Measurements from ENCODE around the gene HMGA1.
"Not testable (repeated sequence)": the region's sequence is repeated elsewhere in the genome, so short reads cannot be mapped to it uniquely, and the experiment has no call there.

HMGA1 gene

DNA sequence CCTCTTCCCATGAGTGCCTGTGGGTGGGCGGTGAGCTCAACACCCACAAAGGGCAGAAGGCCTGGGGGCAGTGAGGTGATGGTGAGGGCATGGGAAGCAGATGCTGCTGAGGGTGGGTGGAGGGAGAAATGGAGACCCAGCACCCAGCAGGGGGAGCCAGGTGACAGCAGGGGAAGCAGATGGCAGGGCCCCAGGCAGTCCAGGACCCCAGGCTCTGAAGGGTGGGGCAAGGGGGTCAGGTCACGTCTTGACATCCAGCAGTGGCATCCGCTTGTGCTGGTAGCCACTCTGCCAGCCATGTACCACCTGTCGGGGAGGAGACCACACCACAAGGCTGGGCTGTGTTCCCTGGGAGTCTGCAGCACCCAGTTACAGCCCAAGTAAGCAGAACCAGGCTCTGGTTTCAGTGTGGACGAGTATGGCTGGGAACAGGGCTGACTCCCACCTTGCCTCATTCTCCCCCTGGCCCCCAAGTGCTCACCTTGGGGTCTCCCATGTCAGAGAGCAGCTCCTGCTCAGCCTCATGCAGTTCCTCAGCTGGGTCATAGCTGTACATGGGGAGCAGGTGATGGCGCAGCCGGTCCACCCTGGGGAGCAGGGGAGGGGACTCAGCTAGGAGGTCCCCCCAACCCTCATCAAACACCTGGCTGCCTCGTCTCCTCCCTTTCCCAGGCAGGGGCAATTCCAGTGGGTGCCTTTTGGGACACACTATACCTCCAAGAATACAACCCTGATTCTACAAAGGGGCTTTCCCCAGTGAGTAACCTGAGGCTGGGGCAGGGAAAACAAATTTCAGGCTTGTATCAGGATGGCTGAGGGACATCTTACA is 10.1 kb downstream of the HMGA1 start:
- DNase-seq (ENCODE audit: low spot score): peak; percentile 70
- TF ChIP-seq, protein P1, sequence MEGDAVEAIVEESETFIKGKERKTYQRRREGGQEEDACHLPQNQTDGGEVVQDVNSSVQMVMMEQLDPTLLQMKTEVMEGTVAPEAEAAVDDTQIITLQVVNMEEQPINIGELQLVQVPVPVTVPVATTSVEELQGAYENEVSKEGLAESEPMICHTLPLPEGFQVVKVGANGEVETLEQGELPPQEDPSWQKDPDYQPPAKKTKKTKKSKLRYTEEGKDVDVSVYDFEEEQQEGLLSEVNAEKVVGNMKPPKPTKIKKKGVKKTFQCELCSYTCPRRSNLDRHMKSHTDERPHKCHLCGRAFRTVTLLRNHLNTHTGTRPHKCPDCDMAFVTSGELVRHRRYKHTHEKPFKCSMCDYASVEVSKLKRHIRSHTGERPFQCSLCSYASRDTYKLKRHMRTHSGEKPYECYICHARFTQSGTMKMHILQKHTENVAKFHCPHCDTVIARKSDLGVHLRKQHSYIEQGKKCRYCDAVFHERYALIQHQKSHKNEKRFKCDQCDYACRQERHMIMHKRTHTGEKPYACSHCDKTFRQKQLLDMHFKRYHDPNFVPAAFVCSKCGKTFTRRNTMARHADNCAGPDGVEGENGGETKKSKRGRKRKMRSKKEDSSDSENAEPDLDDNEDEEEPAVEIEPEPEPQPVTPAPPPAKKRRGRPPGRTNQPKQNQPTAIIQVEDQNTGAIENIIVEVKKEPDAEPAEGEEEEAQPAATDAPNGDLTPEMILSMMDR (IDR thresholded peaks at IDR 0.05; ENCODE audit: extremely low read depth, insufficient read depth, missing control alignments): peak; percentile 73
- in situ Hi-C loops (cut with MboI; ENCODE audit: low pct_unique_long_range_greater_than_20kb, low sequenced_read_pairs, unreplicated experiment): loop anchor here (25.0 kb wide), 1 partner anchor 366 kb away; no protein-coding TSS in a partner anchor

DNA sequence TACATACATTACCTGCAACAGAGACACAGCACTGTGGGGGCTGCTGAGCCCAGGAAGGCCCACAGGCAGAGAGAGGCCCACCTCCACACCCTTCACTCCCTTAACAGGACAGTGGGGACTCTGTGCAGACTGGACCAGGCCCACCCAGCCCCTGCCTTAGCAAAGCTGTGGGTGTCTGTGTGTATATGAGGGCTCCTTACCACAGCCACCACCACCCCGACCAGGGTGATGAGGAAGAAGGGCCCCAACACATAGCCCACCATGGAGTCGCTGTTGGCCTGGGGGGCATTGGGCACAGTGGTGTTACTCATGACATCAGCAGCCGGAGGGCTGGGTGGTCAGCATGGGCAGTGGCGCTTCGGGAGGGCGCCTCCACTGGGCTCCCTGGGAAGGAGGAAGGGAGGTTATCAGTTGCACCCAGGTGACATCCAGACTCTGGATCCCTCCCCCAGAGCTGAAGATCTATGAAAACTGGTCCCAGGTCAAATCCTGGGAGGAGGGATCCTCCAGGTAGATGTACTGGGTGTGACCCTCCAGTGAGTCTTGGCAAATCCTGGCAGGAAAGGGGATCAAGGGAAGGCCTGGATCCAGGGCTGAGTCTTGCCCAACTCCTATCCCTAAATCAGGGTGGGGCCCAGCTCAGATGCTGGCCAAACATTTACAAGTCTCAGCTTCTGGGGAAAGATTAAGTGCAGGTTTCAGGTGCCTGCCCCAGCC is 11.0 kb downstream of the HMGA1 start:
- DNase-seq (ENCODE audit: low spot score): peak; percentile 17
- TF ChIP-seq, protein P1 (IDR thresholded peaks at IDR 0.05; ENCODE audit: extremely low read depth, insufficient read depth, missing control alignments): no peak
- in situ Hi-C loops (cut with MboI; ENCODE audit: low pct_unique_long_range_greater_than_20kb, low sequenced_read_pairs, unreplicated experiment): loop anchor here (25.0 kb wide), 1 partner anchor 365 kb away; no protein-coding TSS in a partner anchor

DNA sequence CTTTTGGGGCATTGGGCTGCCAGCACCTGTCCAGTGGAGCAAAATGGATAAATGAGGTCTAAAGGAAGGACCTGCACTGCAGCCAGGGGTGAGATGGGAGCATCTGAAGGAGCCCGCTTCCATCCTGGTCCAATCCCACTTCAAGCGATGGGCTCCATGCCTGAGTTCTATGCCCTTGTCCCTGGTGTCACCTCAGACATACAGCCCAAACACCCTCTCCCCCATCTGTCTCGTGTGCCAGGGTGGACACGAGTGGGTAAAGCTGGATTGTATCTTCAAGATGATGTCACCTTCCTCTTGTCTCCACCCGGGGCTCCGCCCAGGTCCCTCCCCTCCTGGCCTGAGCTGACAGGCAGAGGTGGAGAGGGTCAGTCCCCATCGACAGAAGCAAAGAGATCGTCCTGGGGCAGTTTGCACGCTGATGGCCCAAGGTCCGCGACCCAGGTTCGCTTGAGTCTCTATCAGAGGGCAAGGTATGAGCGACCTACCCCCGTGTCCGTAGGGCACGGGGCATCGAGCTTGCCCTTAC is 11.6 kb downstream of the HMGA1 start:
- in situ Hi-C loops (cut with MboI; ENCODE audit: low pct_unique_long_range_greater_than_20kb, low sequenced_read_pairs, unreplicated experiment): loop anchor here (25.0 kb wide), 1 partner anchor 364 kb away; no protein-coding TSS in a partner anchor
- TF ChIP-seq, protein P1 (IDR thresholded peaks at IDR 0.05; ENCODE audit: extremely low read depth, insufficient read depth, missing control alignments): no peak
- DNase-seq (ENCODE audit: low spot score): peak; percentile 67

- in situ Hi-C loops (cut with MboI; ENCODE audit: low pct_unique_long_range_greater_than_20kb, low sequenced_read_pairs, unreplicated experiment): loop anchor here (25.0 kb wide), 1 partner anchor 363 kb away; no protein-coding TSS in a partner anchor
- TF ChIP-seq, protein P1 (IDR thresholded peaks at IDR 0.05; ENCODE audit: extremely low read depth, insufficient read depth, missing control alignments): peak; percentile 90
- peak; percentile 97 for DNase-seq (ENCODE audit: low spot score)
These were observed 12.2 kb downstream of the HMGA1 start, which contains the start of gene SMIM29 for GRCh38 chr6:34248727-34249468. Gene SMIM29 (minus strand): TSS chr6:34249006. CDS start chr6:34247791, 1,215 bp downstream.

- in situ Hi-C loops (cut with MboI; ENCODE audit: low pct_unique_long_range_greater_than_20kb, low sequenced_read_pairs, unreplicated experiment): loop anchor here (10.0 to 25.0 kb wide), 2 partner anchors 165 to 363 kb away; no protein-coding TSS in a partner anchor
- DNase-seq (ENCODE audit: low spot score): no peak
- TF ChIP-seq, protein P1 (IDR thresholded peaks at IDR 0.05; ENCODE audit: extremely low read depth, insufficient read depth, missing control alignments): no peak
These were observed 13.0 kb downstream of the HMGA1 start for GRCh38 chr6:34249469-34250261.

DNA sequence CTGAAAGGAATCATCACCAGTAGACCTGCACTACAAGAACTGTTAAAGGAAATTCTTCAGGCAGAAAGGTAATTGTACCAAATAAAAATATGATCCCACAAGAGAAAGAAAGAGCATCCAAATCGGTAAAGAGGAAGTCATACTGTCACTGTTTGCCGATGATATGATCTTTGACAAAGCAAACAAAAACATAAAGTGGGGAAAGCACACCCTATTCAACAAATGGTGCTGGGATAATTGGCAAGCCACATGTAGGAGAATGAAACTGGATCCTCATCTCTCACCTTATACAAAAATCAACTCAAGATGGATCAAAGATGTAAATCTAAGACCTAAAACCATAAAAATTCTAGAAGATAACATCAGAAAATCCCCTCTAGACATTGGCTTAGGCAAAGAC is 15.7 kb downstream of the HMGA1 start:
- in situ Hi-C loops (cut with MboI; ENCODE audit: low pct_unique_long_range_greater_than_20kb, low sequenced_read_pairs, unreplicated experiment): loop anchor here (10.0 kb wide), 1 partner anchor 162 kb away; no protein-coding TSS in a partner anchor
- not testable (repeated sequence) for DNase-seq (ENCODE audit: low spot score)

Measured in GM13977 (cell line).